HCT116 (cell line): Measurements from ENCODE around the gene MPZ. TPM values are rescaled to one million over a fixed set of nuclear protein-coding genes. Genes with fewer than 3 reads are reported as not detected.

Experiments
- ATAC-seq: fragments of 200-7000 bp; cut with Tn5 transposase; 2 replicates; pipeline ENCODE4 v1.9.1; 2020; ENCODE audit warnings: mild to moderate bottlenecking, moderate library complexity
- BruUV-seq: library from RNA; stranded (reverse); fragments of 400-500 nt; replicated peaks from 2 replicates; lab custom pipeline; 2021; lab: Mats Ljungman, UMichigan
- CTCF ChIA-PET: fragments of 300-600 bp; sonication (Branson Sonifier 250); formaldehyde crosslinking; loops from one replicate; lab custom pipeline; 2021; ENCODE audit warnings: antibody characterized with exemption; lab: Charles Lee
- POLR2A ChIA-PET: fragments of 300-600, 350-600 bp; sonication (Branson Sonifier 250); formaldehyde crosslinking; loops from one replicate; lab custom pipeline; 2021; ENCODE audit warnings: antibody characterized with exemption; lab: Charles Lee
- RAD21 ChIA-PET, 2 experiments: fragments of 300-600 bp; sonication (Branson Sonifier 250); formaldehyde crosslinking; loops; one replicate each; lab custom pipeline; 2023; ENCODE audit warnings: low total read pairs in 2 of 2; ENCODE audit not compliant: uncharacterized antibody in 2 of 2, unreplicated experiment in 2 of 2, low non-redundant PET in 1 of 2; lab: Charles Lee
- DNase-seq: peaks from one replicate; pipeline ENCODE4 v3.0.0-alpha.2; 2010; ENCODE audit warnings: low read depth, low spot score
- H2AFZ ChIP-seq: fragments of 200-600 bp; shearing (Covaris generic), sonication (generic); 2 replicates; pipeline ENCODE4 v1.6.1; 2017; ENCODE audit warnings: low read depth, mixed run types, mixed read lengths, antibody characterized with exemption, low read length; ENCODE audit not compliant: poor library complexity, severe bottlenecking
- H3K27ac ChIP-seq: 2 replicates; pipeline ENCODE4 v1.5.1; 2012; ENCODE audit warnings: low read depth, low read length
- H3K27me3 ChIP-seq: fragments of 200-600 bp; sonication (generic); 2 replicates; pipeline ENCODE4 v1.6.1; 2016; ENCODE audit warnings: mixed run types, low read length, mixed read lengths; ENCODE audit not compliant: insufficient read depth
- H3K36me3 ChIP-seq, 2 experiments: fragments of 200-500 bp in 1 of 2; fragments of 200-600 bp in 1 of 2; sonication (Bioruptor generic) in 1 of 2; sonication (generic) in 1 of 2; 2 replicates each; pipeline versions ENCODE4 v1.5.1 to v1.6.1; 2014 to 2016; ENCODE audit warnings: low read length in 2 of 2, inconsistent platforms in 1 of 2, mixed read lengths in 1 of 2, mixed run types in 1 of 2; ENCODE audit not compliant: insufficient read depth in 2 of 2, control insufficient read depth in 1 of 2
- H3K4me1 ChIP-seq, 2 experiments: fragments of 200-600 bp in 1 of 2; sonication (generic) in 1 of 2; 2 replicates each; pipeline versions ENCODE4 v1.5.1 to v1.6.1; 2012 to 2017; ENCODE audit warnings: low read length in 2 of 2, inconsistent platforms in 1 of 2, mild to moderate bottlenecking in 1 of 2, mixed read lengths in 1 of 2, mixed run types in 1 of 2, moderate library complexity in 1 of 2; ENCODE audit not compliant: insufficient read depth in 2 of 2, control insufficient read depth in 1 of 2
- H3K4me2 ChIP-seq: fragments of 200-600 bp; sonication (generic); 2 replicates; pipeline ENCODE4 v1.6.1; 2017; ENCODE audit warnings: mixed run types, low read length, mixed read lengths
- H3K4me3 ChIP-seq, 2 experiments: fragments of 200-600 bp in 1 of 2; sonication (generic) in 1 of 2; replicated peaks in 1 of 2; 2 replicates each; pipeline ENCODE4 v1.5.1; 2011 to 2016; ENCODE audit warnings: low read length in 2 of 2, control low read depth in 1 of 2, low read depth in 1 of 2, mild to moderate bottlenecking in 1 of 2, mixed read lengths in 1 of 2, mixed run types in 1 of 2
- H3K79me2 ChIP-seq: fragments of 200-600 bp; sonication (generic); 2 replicates; pipeline ENCODE4 v1.6.1; 2017; ENCODE audit warnings: mild to moderate bottlenecking, mixed run types, low read length, moderate library complexity, mixed read lengths; ENCODE audit not compliant: insufficient read depth
- H3K9ac ChIP-seq: fragments of 200-600 bp; sonication (generic); 2 replicates; pipeline ENCODE4 v1.6.1; 2016; ENCODE audit warnings: low read length, mixed read lengths
- H3K9me2 ChIP-seq: fragments of 200-600 bp; sonication (generic), shearing (Covaris generic); 2 replicates; pipeline ENCODE4 v1.6.1; 2017; ENCODE audit warnings: mixed run types, mild to moderate bottlenecking, moderate library complexity; ENCODE audit not compliant: insufficient read depth
- H3K9me3 ChIP-seq, 2 experiments: fragments of 200-500 bp in 1 of 2; fragments of 200-600 bp in 1 of 2; sonication (Bioruptor generic) in 1 of 2; sonication (generic) in 1 of 2; 2 replicates each; pipeline ENCODE4 v1.6.1; 2014 to 2017; ENCODE audit warnings: low read length in 2 of 2, mixed read lengths in 2 of 2, inconsistent platforms in 1 of 2, low read depth in 1 of 2, mild to moderate bottlenecking in 1 of 2, mixed run types in 1 of 2, moderate library complexity in 1 of 2; ENCODE audit not compliant: control insufficient read depth in 1 of 2, insufficient read depth in 1 of 2
- H4K20me1 ChIP-seq: fragments of 200-600 bp; sonication (generic), shearing (Covaris generic); 2 replicates; pipeline ENCODE4 v1.6.1; 2017; ENCODE audit warnings: mixed run types, mild to moderate bottlenecking, moderate library complexity; ENCODE audit not compliant: insufficient read depth
- ATF3 ChIP-seq: IDR thresholded peaks from 2 replicates; pipeline ENCODE4 v1.6.1; 2012
- ELF1 ChIP-seq: IDR thresholded peaks from 2 replicates; pipeline ENCODE4 v1.6.1; 2012; ENCODE audit warnings: low read depth, borderline replicate concordance
- EZH2 ChIP-seq: fragments of 200-600 bp; sonication (generic); IDR thresholded peaks from 2 replicates; pipeline ENCODE4 v1.6.1; 2017; ENCODE audit warnings: antibody characterized with exemption, mixed run types
- JUND ChIP-seq: IDR thresholded peaks from 2 replicates; pipeline ENCODE4 v1.6.1; 2012
- RAD21 ChIP-seq: IDR thresholded peaks from 2 replicates; pipeline ENCODE4 v1.6.1; 2012; ENCODE audit warnings: low read depth, mild to moderate bottlenecking
- SIN3A ChIP-seq: IDR thresholded peaks from 2 replicates; pipeline ENCODE4 v1.6.1; 2012; ENCODE audit warnings: low read depth
- ZFX ChIP-seq: fragments of 450-650 bp; IDR thresholded peaks from 2 replicates; pipeline ENCODE4 v1.6.1; 2017
- intact Hi-C: fragments of 100-400 bp; cut with micrococcal nuclease; formaldehyde crosslinking; loops from 2 replicates; pipeline ENCODE4 v1.10.0; 2022
- total RNA-seq: library from RNA; stranded (reverse); gene quantifications from one replicate; pipeline ENCODE4 v1.2.1, GENCODE V29; 2021; ENCODE audit not compliant: unreplicated experiment

MPZ gene
- total RNA-seq, 1 experiment from 2014 or later = 3.6 TPM

GRCh38 chr1:161260376-161261260 lies 49.1 kb downstream of the MPZ start:
- no peak overlapping the region for H2AFZ ChIP-seq
- CTCF ChIA-PET = interaction anchor here (1.5 kb wide), 1 partner anchor 35 kb away, joined by 3 read pairs; no protein-coding TSS in a partner anchor
- no peak for ATAC-seq

GRCh38 chr1:161259765-161260164 lies 50.0 kb downstream of the MPZ start:
- DNase-seq = no peak
- Histone ChIP-seq H3K4me3 (no peak overlapping the region), H3K79me2 (no peaks in the 10 kb centered on the region), H3K4me1 (no peaks in the 10 kb centered on the region), H2AFZ (no peak overlapping the region), H4K20me1 (no peaks in the 10 kb centered on the region), H3K27me3 (peaks cover 14% of the 10 kb centered on the region), H3K9me2 (no peaks in the 10 kb centered on the region), H3K27ac (no peak overlapping the region), H3K9me3 (peaks cover 0 to 10% of the 10 kb centered on the region in 2 experiments; a peak in 1 of 4 replicates), H3K9ac (no peak overlapping the region), H3K36me3 (no peaks in the 10 kb centered on the region), H3K4me2 (no peak overlapping the region)
- no peak for TF ChIP-seq RAD21
- TF ChIP-seq SIN3A = no peak
- TF ChIP-seq ZFX = no peak
- ChIA-PET RAD21 (no interaction called here), CTCF (interaction anchor here (1.5 kb wide), 1 partner anchor 34 kb away, joined by 3 read pairs; no protein-coding TSS in a partner anchor), POLR2A (no interaction called here)
- no TSS peak for BruUV-seq
- ATAC-seq = no peak
- intact Hi-C loops = no loop called here

More at GRCh38 chr1:161260376-161261260, 49.1 kb downstream of the MPZ start:
- DNase-seq = no peak
- no peak overlapping the region for H3K9ac ChIP-seq
- H3K9me2 ChIP-seq = no peaks in the 10 kb centered on the region
- ChIA-PET POLR2A (no interaction called here), RAD21 (interaction anchor here in 1 of 2 experiments (0.6 kb wide), 1 partner anchor 156 kb away, joined by 3 read pairs; no protein-coding TSS in a partner anchor)
- intact Hi-C loops = no loop called here
- TF ChIP-seq SIN3A (no peak), EZH2 (no peak), ELF1 (no peak), ATF3 (no peak), JUND (no peak)
- no peaks in the 10 kb centered on the region for H4K20me1 ChIP-seq
- no peak overlapping the region for H3K4me3 ChIP-seq
- H3K27me3 ChIP-seq = peaks cover 14% of the 10 kb centered on the region
- no peaks in the 10 kb centered on the region for H3K36me3 ChIP-seq
- H3K9me3 ChIP-seq = peaks cover 0 to 10% of the 10 kb centered on the region in 2 experiments; a peak in 1 of 4 replicates
- H3K27ac ChIP-seq = no peak overlapping the region
- H3K4me2 ChIP-seq = no peak overlapping the region
- BruUV-seq = no TSS peak
- no peaks in the 10 kb centered on the region for H3K4me1 ChIP-seq
- H3K79me2 ChIP-seq = no peaks in the 10 kb centered on the region
